Measurements from ENCODE around the gene SMURF2.

The SMURF2 gene

DNA sequence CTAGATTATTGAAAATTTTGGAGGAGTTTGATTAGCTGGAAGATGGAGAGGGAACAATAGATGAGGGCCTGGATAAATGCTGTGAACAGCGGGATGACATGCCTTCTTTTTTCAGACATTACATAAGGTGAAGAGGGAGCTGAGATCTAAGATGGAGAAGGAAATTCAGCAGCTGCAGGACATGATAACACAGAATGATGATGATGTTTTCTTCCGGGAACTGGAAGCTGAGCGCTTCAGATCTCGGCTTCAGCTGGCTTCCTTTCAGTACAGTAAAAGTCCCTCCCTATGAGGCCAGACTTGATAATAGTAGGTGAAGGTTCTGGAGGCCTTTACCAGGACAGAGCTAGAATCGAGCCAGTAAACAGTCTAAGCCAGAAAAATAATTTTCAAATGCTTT is 124.6 kb downstream of the SMURF2 start:
- no peak for DNase-seq (ENCODE audit: low read depth)

DNA sequence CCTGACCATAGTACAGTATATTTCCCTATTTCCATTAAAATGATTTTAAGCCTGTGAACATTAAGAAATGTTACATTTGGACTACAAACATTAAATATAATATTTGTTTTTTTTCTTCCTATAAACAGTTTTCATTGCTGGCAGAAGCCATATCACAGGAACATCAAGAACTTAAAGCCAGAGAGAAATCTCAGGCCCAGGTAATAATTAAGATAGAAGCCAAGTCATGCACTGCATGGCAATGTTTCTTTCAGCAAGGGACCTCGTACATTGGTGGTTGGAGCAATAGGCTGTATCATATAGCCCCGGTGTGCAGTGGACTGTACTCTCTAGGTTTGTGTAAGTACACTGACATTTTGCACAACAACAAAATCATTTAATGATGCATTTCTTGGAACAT is 125.2 kb downstream of the SMURF2 start:
- no peak for DNase-seq (ENCODE audit: low read depth)

DNA sequence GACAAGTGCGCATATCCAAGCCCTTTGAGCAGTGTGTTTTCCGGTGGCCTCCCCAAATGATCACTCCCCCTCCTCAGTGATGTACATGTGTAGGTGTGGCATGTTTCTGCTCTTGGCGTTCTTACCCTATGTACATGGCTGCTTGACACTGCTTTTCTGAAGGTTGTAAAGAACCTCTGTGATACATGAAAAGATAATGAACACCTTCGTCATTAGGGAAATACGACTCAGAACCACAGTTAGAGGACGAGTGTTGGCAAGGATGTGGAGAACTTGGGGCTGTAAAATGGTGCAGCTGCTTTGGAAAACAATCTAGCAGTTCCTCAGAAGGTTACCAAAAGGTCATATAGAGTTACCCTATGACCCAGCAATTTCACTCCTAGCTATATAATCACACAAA is 126.8 kb downstream of the SMURF2 start:
- DNase-seq (ENCODE audit: low read depth) = no peak

DNA sequence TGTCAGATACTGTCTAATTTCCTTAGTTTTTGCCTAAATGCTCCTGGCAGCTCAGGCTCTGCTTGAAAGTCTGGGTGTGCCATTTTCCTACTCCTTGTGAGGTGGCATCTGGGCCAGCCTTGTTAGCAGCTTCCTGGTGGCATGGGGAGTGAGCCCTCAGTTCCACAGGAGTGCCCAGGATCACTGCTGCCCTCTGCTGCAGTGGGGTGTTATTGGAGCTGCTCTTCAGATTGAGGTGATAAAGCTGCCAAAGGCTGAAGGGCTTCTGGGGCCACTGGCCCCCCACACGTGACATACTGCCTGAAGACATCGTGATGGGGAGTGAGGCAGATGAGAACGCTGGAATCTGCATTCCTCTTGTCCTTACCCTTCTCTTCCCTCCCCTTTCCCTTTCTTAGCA is 127.9 kb downstream of the SMURF2 start:
- DNase-seq (ENCODE audit: low read depth) = no peak

DNA sequence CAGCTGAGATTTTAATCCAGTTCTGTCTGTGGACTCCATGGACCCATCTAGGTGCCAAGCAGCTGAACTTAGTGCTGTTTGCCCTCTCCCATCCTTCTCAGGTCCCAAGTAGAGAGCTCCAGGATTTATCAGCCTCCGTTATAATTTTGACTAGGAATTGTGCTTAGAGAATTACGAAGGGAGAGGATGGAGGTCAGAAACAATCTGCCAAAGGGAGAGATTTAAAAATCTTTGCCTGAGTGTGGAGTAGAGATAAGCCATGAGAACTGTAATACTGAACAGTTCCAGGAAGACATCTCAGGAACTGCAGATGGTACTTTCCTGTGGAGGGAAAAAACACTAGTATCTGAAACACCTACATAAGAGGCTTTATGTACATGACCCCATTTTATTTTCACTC is 128.3 kb downstream of the SMURF2 start:
- no peak for DNase-seq (ENCODE audit: low read depth)

DNA sequence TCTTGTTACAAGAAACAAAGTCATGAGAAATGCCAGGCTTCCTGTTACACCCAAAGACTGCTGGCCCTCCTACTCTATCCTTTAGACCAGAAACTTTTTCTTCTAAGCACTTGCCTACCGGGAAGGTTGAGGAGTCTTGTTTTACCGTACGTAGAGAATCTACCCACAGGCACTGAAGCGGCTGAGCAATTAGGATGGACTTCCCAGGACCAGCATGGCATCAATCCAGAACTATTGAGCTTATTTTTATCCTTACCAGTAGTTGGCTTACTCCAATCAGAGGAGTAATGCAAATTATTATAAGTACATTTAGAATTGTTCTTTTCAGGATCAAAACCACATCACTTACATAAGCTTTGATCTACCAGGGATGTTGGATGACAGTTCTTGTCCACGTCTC is 129.7 kb downstream of the SMURF2 start:
- no peak for DNase-seq (ENCODE audit: low read depth)

DNA sequence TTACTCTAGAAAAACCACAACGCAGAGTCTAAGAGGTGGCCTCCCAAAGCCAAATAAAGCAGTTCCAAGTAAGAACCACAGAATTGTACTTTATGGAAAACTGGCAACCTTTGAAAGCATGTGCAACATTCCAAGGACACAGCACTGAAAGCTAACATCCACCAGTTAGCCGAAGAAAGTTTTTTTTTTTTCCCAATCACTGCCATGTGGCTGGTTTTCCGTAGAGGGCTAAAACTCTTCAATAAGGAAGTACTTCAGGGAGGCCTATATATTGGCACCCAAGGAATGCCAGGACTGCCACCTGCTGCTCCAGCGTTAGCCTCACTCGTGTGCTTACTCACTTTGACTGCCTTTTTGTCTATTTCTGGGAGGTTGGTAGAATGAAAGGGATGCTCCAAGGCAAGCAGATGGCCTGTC is 130.1 kb downstream of the SMURF2 start:
- DNase-seq (ENCODE audit: low read depth) = no peak

DNA sequence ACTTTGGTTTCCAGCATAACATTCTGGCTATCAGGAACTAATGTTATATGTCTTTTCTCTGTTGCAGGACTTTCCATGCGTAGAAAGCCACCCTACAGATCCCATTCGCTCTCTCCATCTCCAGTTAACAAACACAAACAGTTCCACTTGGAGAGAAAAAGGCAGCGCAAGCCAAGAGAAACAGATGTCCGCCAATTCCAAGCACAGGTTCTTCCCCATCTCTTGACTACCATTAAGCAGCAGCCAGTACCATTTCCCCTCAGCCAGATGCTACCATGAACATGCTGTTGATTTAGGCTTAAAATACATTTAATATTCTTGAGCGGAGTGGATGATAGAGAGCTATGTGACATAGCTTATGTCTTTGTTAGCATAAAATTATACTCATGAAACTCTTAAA is 132.9 kb downstream of the SMURF2 start:
- no peak for DNase-seq (ENCODE audit: low read depth)

DNA sequence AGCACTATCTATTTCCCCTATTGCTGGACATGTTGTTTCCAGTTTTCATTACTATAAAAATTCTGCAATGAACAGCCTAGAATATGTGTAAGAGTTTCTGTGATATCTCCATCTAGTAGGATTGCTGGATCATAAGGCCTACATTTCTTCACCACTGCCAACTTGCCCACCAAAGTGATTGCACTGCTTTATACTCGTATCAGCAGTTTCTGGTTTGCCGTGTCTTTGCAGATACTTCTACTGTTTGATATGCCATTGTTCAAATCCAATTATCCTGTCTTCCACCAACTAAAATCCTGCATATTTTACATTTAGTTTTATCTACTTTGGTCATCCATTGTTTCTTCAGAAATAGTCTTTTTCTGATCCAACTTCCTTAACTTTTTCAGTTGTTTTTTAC is 134.2 kb downstream of the SMURF2 start:
- no peak for DNase-seq (ENCODE audit: low read depth)

DNA sequence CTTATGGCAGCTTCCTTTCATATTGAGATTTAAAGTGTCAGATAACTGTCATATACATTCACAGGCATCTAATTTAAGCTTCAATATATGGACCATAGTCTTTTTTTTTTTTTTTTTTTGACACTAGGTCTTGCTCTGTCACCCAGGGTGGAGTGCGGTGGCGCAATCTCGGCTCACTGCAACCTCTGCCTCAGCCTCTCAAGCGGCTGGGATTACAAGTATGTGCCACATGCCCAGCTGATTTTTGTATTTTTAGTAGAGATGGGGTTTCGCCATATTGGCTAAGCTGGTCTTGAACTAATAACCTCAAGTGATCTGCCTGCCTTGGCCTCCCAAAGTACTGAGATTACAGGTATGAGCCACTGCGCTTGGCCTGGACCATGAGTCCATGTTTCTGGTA is 141.7 kb downstream of the SMURF2 start:
- no peak for DNase-seq (ENCODE audit: low read depth)

DNA sequence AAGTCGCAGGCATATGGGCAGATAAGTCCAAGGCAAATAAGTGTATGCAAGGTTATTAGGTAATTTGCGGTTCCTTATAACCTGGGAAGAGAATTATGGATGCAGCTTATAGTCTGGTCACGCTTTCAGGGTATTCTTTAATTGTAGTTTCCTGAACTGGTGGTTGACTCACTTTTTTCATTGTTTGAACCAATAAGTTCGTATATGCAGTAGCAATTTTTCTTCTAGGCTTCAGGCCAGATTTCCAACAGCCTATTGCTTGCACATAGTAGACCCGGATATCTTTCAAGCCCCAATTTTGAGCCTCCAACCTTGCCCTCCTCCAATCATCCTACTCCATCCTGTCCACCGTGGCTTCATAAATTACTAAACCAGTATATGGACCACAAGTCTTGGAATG is 142.5 kb downstream of the SMURF2 start:
- DNase-seq (ENCODE audit: low read depth) = no peak

DNA sequence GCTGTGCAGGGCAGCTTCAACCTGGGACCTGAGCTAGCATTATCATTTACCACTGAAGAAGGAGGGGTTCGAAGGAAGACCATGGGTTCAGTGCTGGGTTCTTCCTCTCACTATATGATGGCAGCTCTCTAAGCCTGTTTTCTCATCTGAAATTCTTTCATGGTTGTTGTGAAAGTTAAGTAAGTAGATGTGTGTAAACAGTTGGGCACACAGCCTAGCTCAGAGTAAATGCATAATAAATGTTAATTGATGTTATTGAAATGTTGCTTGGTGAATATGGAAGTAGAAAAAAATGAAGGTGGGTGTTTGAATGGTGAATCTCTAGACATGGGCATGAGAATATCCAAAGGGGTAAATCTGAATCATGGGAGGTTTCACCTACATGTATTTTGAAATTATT is 146.3 kb downstream of the SMURF2 start:
- DNase-seq (ENCODE audit: low read depth) = no peak

DNA sequence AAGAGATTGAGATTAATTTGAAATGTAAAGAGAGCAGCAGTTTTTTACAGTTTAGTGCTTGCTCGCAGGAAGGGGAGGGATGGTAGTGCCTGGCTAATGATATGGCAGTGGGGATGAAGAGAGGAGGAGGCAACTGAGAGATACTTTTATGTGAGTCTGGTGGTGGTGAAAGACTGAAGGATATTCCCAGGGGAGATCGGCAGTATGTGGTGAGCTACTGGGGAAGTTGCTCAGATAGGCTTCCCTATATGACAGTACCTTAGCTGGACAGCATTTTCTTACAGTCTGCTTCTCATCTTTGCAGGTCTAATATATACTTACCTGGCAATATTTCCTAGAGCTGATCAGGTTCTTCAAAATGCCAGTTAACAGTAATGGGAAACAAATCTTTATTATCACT is 146.7 kb downstream of the SMURF2 start:
- no peak for DNase-seq (ENCODE audit: low read depth)

DNA sequence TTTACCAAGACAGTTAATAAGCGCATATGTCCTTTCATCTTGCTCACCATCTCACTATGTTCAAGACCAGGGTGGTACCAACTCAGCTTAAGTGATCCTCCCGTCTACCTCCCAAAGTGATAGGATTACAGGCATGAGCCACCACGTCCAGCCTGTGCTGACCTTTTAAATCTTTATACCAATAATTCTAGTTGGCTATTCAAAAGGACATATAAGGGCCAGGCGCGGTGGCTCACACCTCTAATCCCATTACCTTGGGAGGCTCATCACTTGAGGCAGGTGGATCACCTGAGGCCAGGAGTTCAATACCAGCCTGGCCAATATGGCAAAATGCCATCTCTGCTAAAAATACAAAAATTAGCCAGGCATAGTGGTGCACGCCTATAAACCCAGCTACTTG is 152.9 kb downstream of the SMURF2 start:
- no peak for DNase-seq (ENCODE audit: low read depth)

DNA sequence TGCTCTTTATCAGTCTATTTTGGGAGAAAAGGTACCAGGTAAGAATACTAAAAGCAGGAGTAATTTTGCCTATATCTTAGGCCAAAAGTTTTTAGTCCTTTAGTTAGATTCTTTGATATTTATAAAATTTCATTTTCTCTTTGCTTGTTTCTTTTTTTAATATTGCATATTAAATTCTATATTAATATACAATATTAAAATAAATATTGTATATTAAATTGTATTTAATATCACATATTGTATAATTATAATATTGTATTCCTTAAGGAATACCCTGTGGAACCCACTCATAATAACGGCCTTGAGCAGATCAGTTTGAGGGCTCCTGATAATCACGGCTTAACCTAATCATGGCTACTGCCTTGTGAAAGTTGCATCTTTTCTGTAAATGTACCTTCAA is 153.4 kb downstream of the SMURF2 start:
- DNase-seq (ENCODE audit: low read depth) = no peak

DNA sequence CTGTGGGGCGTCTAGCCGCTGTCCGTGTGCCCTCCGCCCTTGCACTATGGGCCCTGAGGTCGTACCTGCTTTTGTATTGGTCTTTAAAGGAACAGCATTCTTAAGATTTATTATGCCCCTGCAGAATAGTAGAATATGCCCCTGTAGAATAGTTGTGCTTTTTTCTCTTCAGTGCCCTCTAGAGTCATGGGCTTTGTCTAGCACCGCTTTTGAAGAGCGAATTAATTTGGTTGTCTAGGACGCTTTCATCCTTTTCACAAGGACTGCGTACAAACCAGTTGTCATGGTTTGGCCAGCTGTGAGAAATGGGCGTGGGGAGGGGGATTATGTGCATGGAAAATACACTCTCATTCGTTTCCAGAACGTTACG is 154.7 kb downstream of the SMURF2 start:
- peak; percentile 67 for DNase-seq (ENCODE audit: low read depth)

DNA sequence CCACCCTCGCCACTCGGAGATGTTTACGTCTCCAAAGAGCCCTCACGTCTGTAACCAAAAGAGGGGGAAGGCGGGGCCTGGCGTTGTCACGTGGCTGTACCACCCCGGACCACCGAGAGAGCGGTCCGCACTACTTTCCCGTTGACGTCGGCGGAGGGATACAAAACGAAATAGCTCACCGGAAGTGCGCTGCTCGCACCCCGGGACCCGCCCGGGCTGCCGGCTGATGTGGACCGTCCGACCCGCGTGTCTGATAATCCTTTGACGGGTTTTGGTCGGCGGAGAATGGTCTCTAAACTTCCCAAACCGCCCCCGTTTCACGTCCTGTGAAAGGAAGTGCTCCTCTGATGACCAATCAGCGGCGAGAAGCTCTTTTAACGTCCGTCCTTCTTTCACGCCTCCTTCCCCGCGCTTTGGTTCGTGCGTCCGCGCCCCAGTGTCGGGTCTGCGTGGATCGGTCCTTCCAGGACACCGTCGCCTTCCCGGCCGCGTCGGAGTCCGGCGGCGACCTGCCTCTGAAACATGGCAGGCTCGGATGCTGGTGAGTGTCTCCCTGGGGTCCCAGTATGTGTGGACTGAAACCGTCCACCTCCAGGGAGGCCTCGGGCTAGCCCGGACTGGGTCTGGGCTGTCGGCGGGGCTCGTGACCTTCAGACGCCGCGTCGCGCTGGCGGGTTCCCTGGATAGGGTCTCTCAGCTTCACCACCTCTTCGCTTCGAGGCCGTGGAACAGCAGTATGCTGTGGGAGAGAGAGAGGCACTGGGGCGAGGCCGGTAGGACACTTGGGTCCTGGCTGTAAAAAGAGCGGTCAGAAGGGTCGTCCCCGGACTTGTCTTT is 155.3 kb downstream of the SMURF2 start, which contains the start of gene CEP95:
TSS of gene CEP95 (plus strand) at position 402 of the 837 bp plus-strand sequence. CDS start at position 523, 121 bp downstream.
- peak; percentile 96 for DNase-seq (ENCODE audit: low read depth)

DNA sequence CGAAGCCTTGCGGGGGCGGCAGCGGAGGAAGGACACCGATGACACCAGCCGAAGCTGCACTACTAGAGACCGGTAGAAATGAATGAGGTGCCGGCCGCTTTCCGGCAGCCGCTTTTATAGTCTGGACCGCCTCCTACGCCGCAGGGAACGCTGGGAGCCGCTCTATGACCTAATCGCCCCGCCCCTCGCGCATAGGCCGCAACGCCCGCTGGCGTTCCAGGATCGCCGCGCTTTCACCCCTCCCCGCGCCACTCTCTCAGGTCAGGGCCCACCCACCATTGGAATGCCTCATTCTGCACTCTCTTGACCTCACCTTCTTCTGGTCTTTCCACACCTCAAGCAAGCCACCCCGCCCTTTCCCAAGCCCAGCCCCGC is 155.9 kb downstream of the SMURF2 start, which contains the start of gene DDX5:
TSS of gene DDX5 (minus strand) at position 89 of the 375 bp plus-strand sequence. CDS start 170 bp downstream, outside the sequence.
- DNase-seq (ENCODE audit: low read depth) = peak; percentile 93

DNA sequence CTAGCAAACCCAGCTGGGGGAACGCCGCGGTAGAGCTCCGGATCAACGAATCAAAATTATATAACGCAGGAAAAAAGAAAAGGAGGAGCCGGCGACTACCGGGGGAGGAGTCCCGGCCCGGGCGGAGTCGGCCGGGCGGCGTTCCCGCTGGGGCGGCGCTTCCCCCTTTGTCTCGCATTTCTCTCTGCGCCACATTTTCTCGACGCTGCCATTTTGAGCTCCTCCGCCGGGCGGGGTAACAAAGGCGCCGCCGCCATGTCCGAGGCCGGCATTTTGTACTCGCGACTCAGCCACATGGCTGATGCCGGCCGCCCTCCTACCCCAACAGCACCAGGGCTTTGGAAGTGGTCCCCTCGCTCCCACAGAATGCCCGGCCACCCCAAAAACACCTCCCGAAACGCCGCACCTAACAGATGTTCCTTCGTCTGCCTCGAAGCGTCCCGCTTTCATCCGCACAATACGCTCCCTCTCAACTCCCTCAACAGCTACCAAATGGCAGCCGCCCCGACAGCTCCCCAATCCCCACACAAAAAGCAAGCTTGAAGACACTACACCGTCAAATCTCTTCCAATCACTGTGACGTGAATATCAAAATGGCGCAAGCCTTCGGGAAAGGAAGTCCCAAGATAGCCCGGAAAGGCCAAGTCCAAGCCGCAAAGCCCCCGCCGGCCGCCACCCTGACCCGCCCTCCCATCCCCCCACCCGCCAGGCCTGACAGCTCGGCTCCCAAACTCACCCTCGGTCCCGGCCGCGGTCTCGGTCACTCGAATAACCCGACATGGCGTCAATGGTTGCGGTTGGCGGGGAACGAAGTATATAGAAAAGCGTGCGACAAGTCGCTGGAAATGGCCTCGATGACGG is 156.5 kb downstream of the SMURF2 start:
- DNase-seq (ENCODE audit: low read depth) = peak; percentile 81

DNA sequence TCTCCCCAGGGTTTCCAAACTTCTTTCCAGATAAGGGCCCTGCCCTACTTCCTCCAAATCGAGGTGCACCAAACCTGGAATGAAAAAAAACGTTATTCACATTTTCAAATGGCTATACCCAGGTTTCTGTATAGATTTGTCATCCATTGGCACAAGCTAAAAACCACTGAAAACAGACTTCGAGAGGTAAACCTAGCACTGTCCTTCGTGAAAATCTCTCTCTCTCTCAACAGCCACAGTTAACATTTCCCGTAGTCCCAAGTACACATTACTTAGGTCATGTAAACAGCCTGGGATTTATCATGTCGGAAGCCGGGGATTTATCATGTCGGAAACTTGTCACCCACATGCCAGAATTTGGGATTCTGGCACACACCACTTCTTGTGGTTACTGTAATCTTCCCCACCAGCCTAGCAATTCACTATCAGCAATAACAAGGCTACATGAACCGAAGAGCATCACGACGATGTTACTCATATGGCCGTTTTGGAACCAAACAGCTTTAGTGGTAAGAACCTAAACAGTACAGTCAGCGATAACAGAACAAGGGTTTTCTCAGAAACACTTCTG is 157.3 kb downstream of the SMURF2 start:
- DNase-seq (ENCODE audit: low read depth) = no peak

DNA sequence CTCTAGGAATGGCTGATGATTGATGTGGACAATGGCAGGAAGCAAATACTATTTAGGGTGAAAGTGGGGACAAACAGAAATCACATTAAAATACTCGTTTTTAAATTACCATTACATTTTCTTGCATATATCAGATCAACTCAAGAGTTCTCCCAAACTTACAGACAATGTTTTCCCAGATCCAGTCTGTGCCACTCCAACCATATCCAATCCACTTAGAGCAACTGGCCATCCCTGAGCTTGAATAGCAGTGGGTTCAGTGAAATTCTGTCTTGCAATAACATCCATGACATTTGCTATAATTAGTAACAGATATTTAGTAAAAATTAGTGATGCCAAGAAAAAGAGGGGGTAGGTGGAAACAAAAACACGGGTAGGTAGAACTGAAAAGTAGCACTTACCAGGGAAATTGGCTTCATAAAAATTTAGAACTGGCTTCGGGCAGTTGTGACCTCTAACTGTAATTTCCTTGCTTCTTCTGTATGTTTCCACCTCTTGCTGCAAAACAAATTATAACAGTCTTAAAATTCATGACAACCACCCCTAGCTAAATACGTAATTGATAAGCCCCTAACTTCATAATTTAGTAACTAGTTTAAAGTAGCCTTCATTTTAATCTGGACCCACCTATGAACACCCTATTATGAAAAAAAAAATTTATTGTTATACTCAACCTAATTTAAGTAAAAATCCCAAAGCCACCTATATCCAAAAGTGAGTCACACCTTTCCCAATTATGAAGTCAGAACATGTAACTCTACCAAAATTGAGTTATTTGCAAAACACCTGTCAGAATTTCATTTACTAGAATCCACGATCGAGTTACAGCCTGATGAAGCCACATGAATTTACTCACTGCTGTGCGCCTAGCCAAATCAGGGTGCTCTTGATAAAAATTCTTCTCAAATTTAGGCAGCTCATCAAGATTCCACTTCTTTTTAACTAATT is 158.0 kb downstream of the SMURF2 start:
- DNase-seq (ENCODE audit: low read depth) = no peak

DNA sequence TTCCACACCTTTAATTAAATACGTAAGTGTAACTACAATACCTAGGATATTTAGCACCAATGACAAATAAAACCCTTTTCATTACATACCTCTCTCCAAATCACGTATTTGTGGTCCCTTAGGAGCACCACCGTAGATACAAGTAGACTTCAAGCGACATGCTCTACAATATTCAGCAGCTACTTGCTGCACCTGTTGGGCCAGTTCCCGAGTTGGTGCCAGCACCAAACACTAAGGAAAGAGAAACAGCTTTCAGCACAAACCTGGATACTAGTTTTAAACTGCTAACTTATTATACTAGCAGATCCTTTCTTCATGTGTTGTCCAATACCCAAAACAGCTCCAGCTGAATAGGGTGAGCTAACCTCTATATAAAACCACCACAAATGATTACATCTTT is 158.8 kb downstream of the SMURF2 start:
- no peak for DNase-seq (ENCODE audit: low read depth)

Measured in fibroblast of the conjunctiva (primary cell).